HG03064 (cell line): Measurements from ENCODE around the gene SAMD4B.
"Not testable (repeated sequence)": the region's sequence is repeated elsewhere in the genome, so short reads cannot be mapped to it uniquely, and the experiment has no call there.

Experiments used
- ATAC-seq: cut with Tn5 transposase; IDR thresholded peaks from one replicate; pipeline ENCODE4 v1.9.1; 2021; ENCODE audit warnings: low read depth; ENCODE audit not compliant: unreplicated experiment

The SAMD4B gene

DNA sequence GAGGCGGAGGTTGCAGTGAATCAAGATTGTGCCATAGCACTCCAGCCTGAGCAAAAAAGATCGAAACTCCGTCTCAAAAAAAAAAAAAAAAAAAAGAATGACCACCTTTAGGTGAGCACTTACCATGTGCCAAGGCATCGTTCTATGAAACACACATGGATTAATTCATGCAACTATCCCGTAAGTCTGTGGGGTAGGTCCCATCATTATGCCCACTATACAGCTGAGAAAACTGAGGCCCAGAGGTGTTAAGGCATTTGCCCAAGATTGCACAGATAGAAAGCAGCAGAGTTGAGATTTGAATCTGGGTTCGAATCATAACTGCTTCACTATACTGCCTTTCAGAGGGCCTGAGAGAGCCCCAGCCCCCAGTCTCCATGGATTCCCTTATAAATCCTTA, 8.7 kb upstream of the SAMD4B start:
- ATAC-seq = no peak

DNA sequence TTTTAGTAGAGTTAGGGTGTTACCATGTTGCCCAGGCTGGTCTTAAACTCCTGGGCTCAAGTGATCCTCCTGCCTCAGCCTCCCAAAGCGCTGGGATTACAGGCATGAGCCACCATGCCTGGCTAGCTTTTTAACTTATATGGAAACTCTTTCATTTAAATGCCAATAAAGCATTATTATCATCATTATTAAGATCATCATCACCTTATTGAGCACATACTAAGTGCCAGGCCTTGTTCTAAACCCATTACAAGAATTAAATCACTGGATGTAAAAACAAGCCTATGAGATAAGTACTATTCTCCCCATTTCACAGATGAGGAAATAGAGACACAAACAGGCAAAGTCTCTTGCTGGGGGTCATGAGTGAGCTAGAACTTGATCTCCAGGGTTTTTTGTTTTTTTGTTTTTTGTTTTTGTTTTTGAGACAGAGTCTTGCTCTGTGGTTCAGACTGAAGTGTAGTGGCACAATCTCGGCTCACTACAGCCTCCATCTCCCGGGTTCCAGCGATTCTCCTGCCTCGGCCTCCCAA, 7.7 kb upstream of the SAMD4B start:
- ATAC-seq = no peak

DNA sequence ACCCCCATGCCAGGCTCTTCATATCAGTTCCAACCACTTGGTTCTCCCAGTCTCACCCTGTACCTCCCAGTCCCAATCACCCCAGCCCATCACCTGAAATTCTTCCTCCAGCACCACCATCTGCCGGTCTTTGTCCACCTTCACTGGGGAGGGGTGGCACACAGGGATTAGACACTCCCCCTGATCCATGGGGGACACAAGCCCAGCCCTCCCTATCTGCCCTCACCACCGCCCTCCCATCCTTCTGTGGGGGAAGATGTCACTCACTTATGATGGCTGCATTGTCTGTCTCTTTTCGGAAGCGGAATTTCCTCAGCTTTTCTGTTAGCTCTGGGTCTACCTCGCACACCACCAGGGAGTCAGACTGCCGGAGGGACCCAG, 7.1 kb upstream of the SAMD4B start:
- no peak for ATAC-seq

DNA sequence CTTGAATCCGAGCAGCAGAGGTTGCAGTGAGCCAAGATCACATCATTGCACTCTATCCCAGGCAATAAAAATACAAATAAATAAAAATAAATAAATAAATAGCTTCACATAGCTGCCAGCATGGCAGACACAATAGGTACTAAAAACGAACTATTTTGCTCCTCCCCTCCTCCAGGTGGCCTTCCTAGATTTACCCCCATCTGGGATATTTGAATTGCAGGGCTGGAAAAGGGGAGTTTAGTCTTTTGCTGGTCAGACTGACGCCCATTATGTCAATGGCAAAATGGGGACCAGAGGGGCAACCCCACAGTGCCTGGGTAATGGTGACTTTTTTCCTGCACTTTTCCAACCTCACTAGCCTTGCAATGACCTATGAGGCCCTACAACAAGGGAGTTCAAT, 5.7 kb upstream of the SAMD4B start:
- ATAC-seq = no peak

DNA sequence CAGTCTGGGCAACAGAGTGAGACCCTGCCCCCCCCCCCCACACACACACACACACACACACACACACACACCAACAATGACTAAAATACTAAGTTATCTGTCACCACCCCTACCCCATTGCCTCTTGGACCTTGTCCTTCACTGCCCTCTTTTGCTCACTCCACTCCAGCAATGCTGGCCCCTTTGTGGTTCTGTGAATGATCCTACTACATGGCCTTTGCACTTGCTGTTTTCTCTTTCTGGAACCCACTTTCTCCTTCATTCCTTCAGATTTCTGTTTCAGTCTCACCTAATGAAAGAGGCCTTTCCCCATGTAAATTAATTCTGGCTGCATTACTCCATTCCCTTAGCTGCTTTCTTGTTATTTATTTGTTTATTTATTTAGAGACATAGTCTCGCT, 2.5 kb upstream of the SAMD4B start:
- ATAC-seq = no peak

DNA sequence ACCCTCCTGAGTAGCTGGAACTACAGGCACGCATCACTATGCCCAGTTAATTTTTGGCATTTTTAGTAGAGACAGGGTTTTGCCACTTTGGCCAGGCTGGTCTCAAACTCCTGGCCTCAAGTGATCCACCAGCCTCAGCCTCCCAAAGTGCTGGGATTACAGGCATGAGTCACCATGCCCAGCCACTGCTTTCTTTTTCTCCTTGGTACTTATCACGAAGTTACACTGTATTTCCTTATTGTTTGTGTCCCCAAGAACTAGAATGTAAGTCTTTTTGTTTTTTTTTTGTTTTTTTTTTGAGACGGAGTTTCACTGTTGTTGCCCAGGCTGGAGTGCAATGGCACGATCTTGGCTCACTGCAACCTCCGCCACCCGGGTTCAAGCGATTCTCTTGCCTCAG, 2.1 kb upstream of the SAMD4B start:
- not testable (repeated sequence) for ATAC-seq

DNA sequence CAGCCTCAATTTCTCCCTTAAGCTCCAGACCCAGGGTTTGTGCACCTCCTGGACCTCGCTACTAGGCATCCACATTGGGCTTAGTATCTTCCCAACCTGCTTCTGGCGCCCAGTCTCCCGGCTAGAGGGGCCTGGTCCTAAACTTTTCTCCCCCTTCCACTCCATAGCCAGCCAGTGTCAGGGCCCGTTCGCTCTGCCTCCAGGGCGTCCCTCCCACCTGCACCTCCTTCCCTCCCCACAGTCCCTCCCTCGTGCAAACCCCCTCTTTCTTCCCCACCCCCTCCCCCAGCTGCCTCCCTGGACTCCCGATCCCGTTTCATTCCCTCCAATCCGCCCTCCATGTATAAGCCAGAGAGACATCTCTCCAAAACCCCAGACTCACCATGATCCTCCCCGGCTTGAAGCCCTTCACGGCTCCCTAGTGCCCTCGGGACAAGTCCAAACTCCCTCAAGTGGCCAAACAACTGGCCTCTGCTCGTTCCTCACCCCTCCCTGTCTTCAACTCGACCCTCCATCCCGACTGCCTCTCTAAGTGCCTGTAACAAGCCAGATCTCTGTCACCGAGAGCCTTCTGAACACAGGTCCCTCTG, 997 bp upstream of the SAMD4B start:
- ATAC-seq = no peak

DNA sequence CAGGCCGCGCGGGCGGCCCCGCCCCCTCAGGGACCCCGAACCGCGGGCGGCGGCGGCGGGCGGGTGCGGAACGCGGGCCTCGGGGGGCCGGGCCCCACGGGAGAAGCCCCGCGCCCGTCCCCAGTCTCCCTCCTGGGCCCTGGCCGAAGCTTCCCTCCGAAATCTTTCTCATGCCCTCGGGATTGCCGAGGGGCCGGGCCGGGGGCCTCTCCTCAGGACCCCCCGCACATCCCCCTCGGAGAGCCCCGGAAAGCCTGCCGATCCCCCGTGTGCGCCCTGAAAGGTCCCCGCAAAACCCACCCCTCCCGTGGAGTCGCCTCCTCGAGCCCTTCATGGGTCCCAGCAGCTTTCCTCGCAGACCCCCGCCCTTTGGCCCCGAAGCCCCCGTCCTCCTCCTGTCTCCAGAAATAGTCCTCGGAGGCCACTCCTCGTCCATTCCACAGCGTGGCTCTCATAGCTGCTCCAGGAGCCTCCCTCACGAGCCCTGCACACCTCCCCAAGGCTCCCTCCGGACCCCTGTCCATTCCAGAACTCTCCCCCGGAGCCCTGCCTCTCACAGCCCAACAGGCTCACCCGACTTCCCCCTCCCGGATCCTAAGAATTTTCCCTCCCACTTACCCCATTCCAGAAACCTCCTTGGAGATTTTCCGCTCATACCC, 555 bp downstream of the SAMD4B start:
- ATAC-seq = peak; percentile 5

DNA sequence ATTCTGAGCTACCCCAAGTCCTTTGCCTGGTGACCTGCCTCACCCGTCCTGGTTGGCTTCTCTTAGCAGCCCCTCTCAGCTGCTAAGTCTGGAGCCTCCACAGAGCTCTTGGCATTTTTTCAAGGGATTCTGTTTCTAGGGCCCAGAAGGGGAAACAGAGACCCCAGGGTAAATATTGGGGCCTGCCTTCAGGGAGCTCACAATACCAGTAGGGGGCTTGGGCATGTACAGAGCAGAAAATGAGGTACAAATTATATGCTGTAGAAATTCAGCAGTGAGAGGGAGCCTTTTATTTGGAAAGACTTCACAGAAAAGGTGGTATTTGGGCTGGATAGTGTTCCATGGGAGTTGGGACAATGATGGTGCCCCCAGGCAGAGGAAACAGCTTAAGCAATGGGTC, 3.7 kb downstream of the SAMD4B start:
- ATAC-seq = no peak

DNA sequence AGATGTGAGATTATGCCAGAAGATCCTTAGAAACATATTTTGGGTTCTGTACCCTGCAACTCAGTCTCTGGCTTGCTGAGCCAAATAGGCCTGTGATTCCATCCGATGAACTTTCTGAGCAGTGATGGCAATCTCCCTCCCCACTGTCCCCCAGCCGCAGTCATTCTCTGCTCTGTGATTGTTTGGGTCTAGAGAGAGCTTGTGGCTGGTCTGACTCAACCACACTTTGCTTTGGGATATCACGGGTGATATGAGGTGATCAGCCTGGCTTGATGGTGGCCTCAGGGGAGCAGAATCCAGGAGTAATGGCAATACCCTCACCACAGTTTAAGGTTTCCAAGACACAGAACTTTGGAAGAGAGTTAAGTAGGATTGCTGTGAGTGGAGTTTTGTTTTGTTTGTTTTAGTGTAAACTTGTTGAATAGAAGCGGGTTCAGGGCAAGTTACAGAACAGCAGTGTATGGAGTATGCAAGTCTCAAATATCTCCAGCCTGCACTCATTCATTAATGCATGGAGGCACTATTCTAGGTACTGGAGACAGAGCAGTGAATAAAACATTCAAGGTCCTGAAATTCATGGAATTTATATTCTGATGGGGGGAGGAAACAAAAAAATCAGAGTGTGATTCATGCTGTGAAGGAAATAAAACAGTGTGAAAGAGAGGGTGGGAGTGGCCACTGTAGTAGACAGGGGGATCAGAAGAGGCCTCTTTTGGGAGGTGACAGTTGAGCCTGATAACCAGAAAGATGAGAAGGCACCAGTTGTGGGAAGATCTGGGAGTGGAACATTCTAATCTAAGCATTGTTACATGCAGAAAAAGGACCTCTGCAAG, 5.3 kb downstream of the SAMD4B start:
- no peak for ATAC-seq

DNA sequence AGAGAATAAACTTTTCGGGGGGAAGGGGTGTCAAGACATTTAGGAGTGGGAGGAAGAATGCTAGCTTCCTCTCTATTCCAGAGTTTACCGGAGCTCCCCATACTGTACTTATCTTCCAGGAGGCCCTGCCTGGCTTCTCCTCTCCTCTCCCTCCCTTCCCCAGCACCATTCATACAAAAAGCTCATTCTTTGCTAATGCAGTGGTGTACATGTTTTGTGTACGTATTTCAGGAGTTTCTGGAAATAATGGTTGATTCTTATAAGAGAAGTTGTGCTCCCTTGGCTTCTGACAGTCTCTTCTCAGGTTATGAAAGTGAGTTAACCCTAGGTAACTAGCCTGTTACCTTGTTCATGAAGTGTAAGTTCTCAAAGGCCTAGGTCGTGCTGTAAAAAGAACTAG, 7.1 kb downstream of the SAMD4B start:
- ATAC-seq = no peak

DNA sequence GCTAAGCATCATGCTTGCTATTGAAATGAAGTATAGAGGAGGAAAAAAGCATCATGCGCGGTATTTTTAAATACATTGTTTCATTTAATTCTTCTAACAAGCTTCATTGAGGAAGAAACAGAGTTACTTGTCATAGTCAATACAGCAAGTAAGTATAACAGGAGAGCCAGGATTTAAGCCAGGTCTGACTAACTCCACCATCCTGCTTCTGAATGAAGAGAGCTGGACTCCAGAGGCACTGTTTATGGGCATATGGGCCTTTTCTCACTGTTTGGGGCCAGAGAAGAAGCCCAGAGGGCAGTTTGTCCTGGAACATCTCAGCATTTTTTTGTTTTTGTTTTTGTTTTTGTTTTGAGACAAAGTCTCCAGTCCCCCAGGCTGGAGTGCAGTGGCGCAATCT, 7.9 kb downstream of the SAMD4B start:
- ATAC-seq = no peak

DNA sequence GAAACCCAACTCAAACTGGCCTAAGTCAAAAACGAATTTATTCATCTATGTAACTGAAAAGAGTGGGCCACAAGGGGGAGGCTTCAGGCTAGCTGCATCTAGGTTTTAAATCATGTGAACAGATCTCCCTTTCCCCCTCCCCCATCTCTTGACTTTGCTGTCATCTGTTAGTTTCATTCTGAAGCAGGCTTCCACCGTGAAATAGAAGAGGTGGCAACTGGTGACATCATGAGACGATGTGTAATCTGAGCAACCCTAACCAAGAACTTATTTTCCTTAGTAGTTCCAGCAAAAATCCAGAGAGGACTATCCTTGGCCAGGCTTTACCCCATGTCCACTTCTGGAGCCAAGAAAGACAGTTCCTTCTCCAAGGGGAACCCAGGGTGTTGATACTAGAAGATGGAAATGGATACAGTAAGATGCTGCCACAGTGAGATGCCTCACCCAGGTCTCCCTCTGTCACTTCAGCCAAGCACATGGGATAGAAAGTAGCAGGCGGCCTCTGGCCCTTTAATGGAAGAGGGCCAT, 9.4 kb downstream of the SAMD4B start:
- no peak for ATAC-seq

DNA sequence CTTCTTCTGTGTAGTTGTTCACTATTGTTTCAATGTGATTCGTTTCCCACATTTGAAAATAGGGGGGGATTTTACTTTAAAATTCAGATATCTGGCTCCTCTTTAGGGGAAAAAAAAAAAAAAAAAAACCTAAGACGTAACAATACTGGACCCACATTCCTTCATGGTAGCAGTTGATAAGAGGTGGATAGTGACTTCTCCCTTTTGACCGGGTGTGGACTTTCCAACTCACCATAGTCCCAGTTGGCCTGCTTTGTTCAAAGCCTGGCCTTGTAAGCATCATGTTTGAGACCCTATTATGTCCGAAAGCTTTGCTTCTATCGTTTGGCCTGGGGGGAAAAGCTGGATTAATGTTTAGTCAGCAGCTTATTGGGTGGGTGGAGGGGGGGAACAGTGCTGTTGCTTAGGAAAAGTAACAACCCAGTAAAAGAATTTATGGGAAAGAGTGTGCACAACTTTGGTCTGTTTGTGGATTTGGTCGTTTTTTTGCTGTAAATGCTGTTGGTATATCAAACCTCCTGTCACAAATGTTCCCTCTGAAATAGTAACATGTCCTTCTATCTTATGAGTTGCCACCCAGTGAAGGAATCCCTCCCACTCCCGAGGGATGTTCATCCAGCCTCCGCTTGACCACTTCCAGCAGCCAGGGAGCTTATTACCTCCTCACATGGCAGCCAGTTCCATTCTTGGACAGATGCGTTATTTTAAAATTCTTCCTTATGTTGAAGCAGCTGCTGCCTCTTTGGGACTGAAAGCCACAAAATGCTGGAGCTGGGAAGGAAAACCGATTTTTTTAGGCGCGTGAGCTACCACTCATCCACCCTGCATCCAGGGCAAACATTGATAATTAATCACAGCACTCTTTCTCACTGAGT, 10.4 kb downstream of the SAMD4B start:
- no peak for ATAC-seq

DNA sequence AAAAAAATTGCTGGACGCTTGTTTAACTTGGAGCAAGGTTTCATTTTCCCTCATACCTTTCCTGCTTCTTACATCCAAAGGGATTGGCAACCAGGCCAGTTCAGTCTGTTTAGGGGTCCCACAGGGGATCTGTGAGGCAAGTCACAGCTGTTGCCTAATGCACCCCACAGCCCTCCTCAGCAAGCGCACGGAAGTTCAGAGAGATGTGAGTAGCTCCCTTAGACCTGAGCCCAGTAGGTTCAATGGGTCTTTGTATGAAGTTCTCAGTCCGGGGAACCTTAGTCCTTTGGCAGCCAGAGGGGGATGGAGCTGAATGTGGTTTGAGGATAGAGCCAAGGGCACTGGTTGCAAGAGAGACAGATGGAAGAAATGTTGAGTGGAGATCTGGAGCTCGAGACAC, 13.0 kb downstream of the SAMD4B start:
- ATAC-seq = no peak

DNA sequence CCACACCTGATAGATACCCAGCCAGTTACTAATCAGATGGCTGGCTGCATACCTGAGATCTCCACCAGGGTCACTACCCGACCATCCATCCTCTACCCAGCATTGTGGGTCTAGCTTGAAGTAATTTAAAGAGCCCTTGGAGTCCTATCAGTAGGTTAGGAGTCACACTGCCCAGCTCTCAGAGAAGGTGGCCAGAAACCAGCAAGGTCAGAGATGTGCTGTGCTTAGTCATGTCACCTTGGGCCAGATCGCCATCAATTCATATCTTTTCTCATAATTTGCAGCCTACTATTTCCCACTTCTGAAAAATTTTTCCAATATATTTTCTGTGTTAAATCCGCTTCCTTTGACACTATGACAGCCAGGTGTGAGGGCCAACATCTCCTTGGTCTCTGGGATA, 13.9 kb downstream of the SAMD4B start:
- ATAC-seq = no peak

DNA sequence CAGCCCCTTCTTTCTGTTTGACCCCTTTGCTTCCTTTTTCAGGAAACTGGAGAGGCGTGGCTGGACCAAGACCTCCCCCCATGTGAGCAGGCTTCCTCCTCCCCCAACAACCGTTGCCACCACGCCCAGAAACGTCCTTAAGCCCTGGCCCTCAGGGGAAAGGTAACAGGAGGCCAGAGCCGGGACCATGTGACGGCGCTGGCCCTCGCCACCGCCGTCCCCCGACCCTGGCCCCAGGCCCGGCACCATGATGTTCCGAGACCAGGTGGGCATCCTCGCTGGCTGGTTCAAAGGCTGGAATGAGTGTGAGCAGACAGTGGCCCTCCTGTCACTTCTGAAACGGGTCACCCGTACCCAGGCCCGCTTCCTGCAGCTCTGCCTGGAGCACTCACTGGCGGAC, 14.4 kb downstream of the SAMD4B start:
- ATAC-seq = no peak

DNA sequence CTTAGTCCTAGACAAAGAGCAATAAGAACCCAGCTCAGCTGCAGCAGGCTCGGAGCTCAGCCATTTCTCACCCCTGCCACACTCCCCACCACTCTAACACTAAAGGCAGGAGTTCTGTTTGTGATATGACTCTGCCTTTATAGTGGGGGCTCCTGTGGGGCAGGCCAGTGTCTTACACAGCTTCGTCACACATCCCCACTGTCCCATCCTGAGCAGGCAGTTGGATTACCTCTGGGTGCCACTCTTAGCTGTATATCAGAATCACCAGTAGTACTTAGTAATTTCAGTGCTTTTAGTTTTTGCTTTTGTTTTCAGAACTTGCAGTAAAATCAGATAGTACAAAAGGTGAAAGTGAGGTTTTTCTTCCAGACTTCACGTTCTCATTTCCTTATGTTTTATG, 16.8 kb downstream of the SAMD4B start:
- no peak for ATAC-seq

DNA sequence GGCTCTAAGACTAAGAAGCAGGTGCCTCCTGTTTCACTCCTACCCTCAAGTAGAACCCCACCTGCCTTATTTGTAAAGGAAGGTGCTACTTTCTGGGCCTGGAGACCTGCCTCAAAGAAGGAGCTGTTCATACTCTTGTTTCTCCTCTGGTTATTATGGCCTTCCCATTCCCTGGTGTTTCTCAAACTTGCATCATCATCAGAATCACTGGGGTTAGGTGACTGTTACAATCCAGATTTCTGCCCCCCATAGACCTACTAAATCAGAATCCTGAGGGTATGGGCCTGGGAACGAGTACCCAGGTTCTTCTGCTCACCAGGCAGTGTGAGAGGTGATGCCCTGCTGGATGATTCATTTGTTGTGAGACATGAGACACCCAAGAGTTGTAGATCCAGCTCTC, 18.4 kb downstream of the SAMD4B start:
- no peak for ATAC-seq
